Measurements from ENCODE around the gene MCUR1.

MCUR1 gene

GRCh38 chr6:13795041-13795750 lies 19.2 kb downstream of the MCUR1 start:
- 49% methylated on average over 8 of the region's 8 CpGs for WGBS
- H3K4me3 ChIP-seq (ENCODE audit: insufficient read depth in 1 of 2, low read depth in 1 of 2, low read length in 2 of 2), result no peak overlapping the region
- H3K27me3 ChIP-seq (ENCODE audit: control insufficient read depth in 1 of 2, insufficient read depth in 1 of 2, low read length in 2 of 2), result no peaks in the 10 kb centered on the region
- H4K91ac ChIP-seq (ENCODE audit: low read length), result no peak overlapping the region
- no peak overlapping the region for H3K18ac ChIP-seq (ENCODE audit: low read depth in 1 of 2, low read length in 2 of 2)
- H2BK12ac ChIP-seq (ENCODE audit: low read length in 2 of 2), result no peak overlapping the region
- H3K79me1 ChIP-seq (replicated peaks; ENCODE audit: low read length, poor library complexity, severe bottlenecking), result peaks cover 4% of the 10 kb centered on the region
- H2AFZ ChIP-seq (ENCODE audit: low read depth, low read length), result no peak overlapping the region
- peaks cover 2% of the 10 kb centered on the region for H3K4me1 ChIP-seq (ENCODE audit: control insufficient read depth, insufficient read depth, low read depth, low read length)
- H3K9ac ChIP-seq (ENCODE audit: low read length), result peak overlapping the region; percentile 68
- peaks cover 9 to 46% of the 10 kb centered on the region in 2 experiments for H3K36me3 ChIP-seq (ENCODE audit: control insufficient read depth in 1 of 2, insufficient read depth in 2 of 2, low read depth in 1 of 2, low read length in 2 of 2)
- H4K8ac ChIP-seq (ENCODE audit: low read length), result no peak overlapping the region
- H3K4me2 ChIP-seq (ENCODE audit: low read length, poor library complexity, severe bottlenecking), result peak overlapping the region; percentile 16
- H2BK120ac ChIP-seq (ENCODE audit: low read depth, low read length), result no peak overlapping the region
- peak; percentile 80 for DNase-seq
- no peak overlapping the region for H3K23ac ChIP-seq (ENCODE audit: low read length in 2 of 2)
- no peak overlapping the region for H2BK15ac ChIP-seq (ENCODE audit: low read depth, poor library complexity, severe bottlenecking)
- no peak overlapping the region for H2AK5ac ChIP-seq (ENCODE audit: low read length, severe bottlenecking)
- peak overlapping the region; percentile 20 for H3K27ac ChIP-seq (ENCODE audit: low read length, poor library complexity, severe bottlenecking)
- no peak overlapping the region for H3K14ac ChIP-seq (ENCODE audit: low read length in 2 of 2)
- H2BK5ac ChIP-seq (ENCODE audit: low read depth, low read length, poor library complexity, severe bottlenecking), result no peak overlapping the region
- H3K4ac ChIP-seq (ENCODE audit: low read depth in 1 of 2, low read length in 2 of 2), result no peak overlapping the region
- H3K9me3 ChIP-seq (ENCODE audit: control insufficient read depth, low read length), result no peaks in the 10 kb centered on the region

- Histone ChIP-seq H2BK12ac (ENCODE audit: low read length in 2 of 2) (no peak overlapping the region), H3K14ac (ENCODE audit: low read length in 2 of 2) (no peak overlapping the region), H2AK5ac (ENCODE audit: low read length, severe bottlenecking) (no peak overlapping the region), H3K4ac (ENCODE audit: low read depth in 1 of 2, low read length in 2 of 2) (no peak overlapping the region), H3K4me3 (ENCODE audit: insufficient read depth in 1 of 2, low read depth in 1 of 2, low read length in 2 of 2) (no peak overlapping the region), H3K36me3 (ENCODE audit: control insufficient read depth in 1 of 2, insufficient read depth in 2 of 2, low read depth in 1 of 2, low read length in 2 of 2) (peaks cover 8 to 52% of the 10 kb centered on the region in 2 experiments), H2BK15ac (ENCODE audit: low read depth, poor library complexity, severe bottlenecking) (no peak overlapping the region), H2BK5ac (ENCODE audit: low read depth, low read length, poor library complexity, severe bottlenecking) (no peak overlapping the region), H4K91ac (ENCODE audit: low read length) (no peak overlapping the region), H3K79me1 (replicated peaks; ENCODE audit: low read length, poor library complexity, severe bottlenecking) (peaks cover 4% of the 10 kb centered on the region), H3K4me2 (ENCODE audit: low read length, poor library complexity, severe bottlenecking) (no peak overlapping the region), H2AFZ (ENCODE audit: low read depth, low read length) (no peak overlapping the region), H3K27ac (ENCODE audit: low read length, poor library complexity, severe bottlenecking) (no peak overlapping the region), H3K9me3 (ENCODE audit: control insufficient read depth, low read length) (no peaks in the 10 kb centered on the region), H3K27me3 (ENCODE audit: control insufficient read depth in 1 of 2, insufficient read depth in 1 of 2, low read length in 2 of 2) (no peaks in the 10 kb centered on the region), H4K8ac (ENCODE audit: low read length) (no peak overlapping the region), H3K18ac (ENCODE audit: low read depth in 1 of 2, low read length in 2 of 2) (no peak overlapping the region), H3K4me1 (ENCODE audit: control insufficient read depth, insufficient read depth, low read depth, low read length) (peaks cover 2% of the 10 kb centered on the region), H2BK120ac (ENCODE audit: low read depth, low read length) (no peak overlapping the region), H3K23ac (ENCODE audit: low read length in 2 of 2) (no peak overlapping the region), H3K9ac (ENCODE audit: low read length) (peak overlapping the region; percentile 46)
- WGBS, result 52% methylated on average over 3 of the region's 5 CpGs
- peak; percentile 44 for DNase-seq
Observed at GRCh38 chr6:13794184-13794583, 20.2 kb downstream of the MCUR1 start.

DNA sequence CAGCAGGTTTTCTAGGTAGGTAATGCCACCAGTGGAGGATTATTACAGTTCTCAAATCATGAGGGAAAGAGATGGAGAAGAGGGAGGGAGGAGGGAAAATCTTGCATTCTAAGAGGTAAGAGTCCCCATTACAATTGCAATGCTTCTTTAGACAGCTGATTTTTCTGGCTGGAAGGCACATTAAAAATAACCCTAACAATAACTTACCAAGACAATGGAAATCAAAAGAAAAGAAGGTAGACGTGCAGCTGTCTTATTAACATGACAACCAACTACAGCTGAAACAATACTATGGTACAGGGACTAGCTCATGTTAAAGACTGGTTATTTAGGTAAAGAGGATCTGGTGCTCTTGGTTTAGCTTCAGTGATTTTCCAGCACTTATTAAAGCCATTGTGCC lies 24.6 kb downstream of the MCUR1 start:
- Histone ChIP-seq H2BK15ac (ENCODE audit: low read depth, poor library complexity, severe bottlenecking) (no peak overlapping the region), H2BK5ac (ENCODE audit: low read depth, low read length, poor library complexity, severe bottlenecking) (no peak overlapping the region), H2BK120ac (ENCODE audit: low read depth, low read length) (no peak overlapping the region), H3K23ac (ENCODE audit: low read length in 2 of 2) (no peak overlapping the region), H3K4me3 (ENCODE audit: insufficient read depth in 1 of 2, low read depth in 1 of 2, low read length in 2 of 2) (no peak overlapping the region), H2BK12ac (ENCODE audit: low read length in 2 of 2) (no peak overlapping the region), H2AFZ (ENCODE audit: low read depth, low read length) (no peak overlapping the region), H3K36me3 (ENCODE audit: control insufficient read depth in 1 of 2, insufficient read depth in 2 of 2, low read depth in 1 of 2, low read length in 2 of 2) (peaks cover 7 to 47% of the 10 kb centered on the region in 2 experiments), H3K4me1 (ENCODE audit: control insufficient read depth, insufficient read depth, low read depth, low read length) (no peaks in the 10 kb centered on the region), H3K79me1 (replicated peaks; ENCODE audit: low read length, poor library complexity, severe bottlenecking) (no peaks in the 10 kb centered on the region), H3K27me3 (ENCODE audit: control insufficient read depth in 1 of 2, insufficient read depth in 1 of 2, low read length in 2 of 2) (no peaks in the 10 kb centered on the region), H4K8ac (ENCODE audit: low read length) (no peak overlapping the region), H3K14ac (ENCODE audit: low read length in 2 of 2) (no peak overlapping the region), H3K27ac (ENCODE audit: low read length, poor library complexity, severe bottlenecking) (no peak overlapping the region), H3K9ac (ENCODE audit: low read length) (no peak overlapping the region), H4K91ac (ENCODE audit: low read length) (no peak overlapping the region), H3K9me3 (ENCODE audit: control insufficient read depth, low read length) (no peaks in the 10 kb centered on the region), H3K4ac (ENCODE audit: low read depth in 1 of 2, low read length in 2 of 2) (no peak overlapping the region), H2AK5ac (ENCODE audit: low read length, severe bottlenecking) (no peak overlapping the region), H3K4me2 (ENCODE audit: low read length, poor library complexity, severe bottlenecking) (no peak overlapping the region), H3K18ac (ENCODE audit: low read depth in 1 of 2, low read length in 2 of 2) (no peak overlapping the region)
- DNase-seq, result no peak
- no CpG with 5 or more reads among the region's 1 CpG for WGBS

DNA sequence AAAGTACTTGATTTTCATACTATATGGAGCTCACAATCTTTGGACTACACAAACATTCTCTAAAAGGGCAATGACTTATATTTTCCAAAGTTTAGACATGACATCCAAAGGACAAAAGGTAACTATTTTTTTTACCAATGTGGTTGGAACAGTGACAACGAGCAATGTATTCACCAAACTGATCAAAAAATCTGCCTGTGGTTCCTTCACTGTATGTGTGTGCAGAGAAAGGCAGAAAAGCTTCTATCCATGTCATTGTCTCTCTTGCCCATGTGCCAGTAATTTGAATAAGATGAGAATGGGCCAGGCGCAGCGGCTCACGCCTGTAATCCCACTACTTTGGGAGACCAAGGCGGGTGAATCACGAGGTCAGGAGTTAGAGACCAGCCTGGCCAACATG lies 25.5 kb downstream of the MCUR1 start:
- H2BK120ac ChIP-seq (ENCODE audit: low read depth, low read length), result no peak overlapping the region
- no peak overlapping the region for H4K91ac ChIP-seq (ENCODE audit: low read length)
- H3K14ac ChIP-seq (ENCODE audit: low read length in 2 of 2), result no peak overlapping the region
- no peak overlapping the region for H3K23ac ChIP-seq (ENCODE audit: low read length in 2 of 2)
- peaks cover 7 to 45% of the 10 kb centered on the region in 2 experiments for H3K36me3 ChIP-seq (ENCODE audit: control insufficient read depth in 1 of 2, insufficient read depth in 2 of 2, low read depth in 1 of 2, low read length in 2 of 2)
- no peak overlapping the region for H3K4me2 ChIP-seq (ENCODE audit: low read length, poor library complexity, severe bottlenecking)
- DNase-seq, result no peak
- H2BK5ac ChIP-seq (ENCODE audit: low read depth, low read length, poor library complexity, severe bottlenecking), result no peak overlapping the region
- H2BK12ac ChIP-seq (ENCODE audit: low read length in 2 of 2), result no peak overlapping the region
- H3K4me1 ChIP-seq (ENCODE audit: control insufficient read depth, insufficient read depth, low read depth, low read length), result no peaks in the 10 kb centered on the region
- H2AFZ ChIP-seq (ENCODE audit: low read depth, low read length), result no peak overlapping the region
- H3K79me1 ChIP-seq (replicated peaks; ENCODE audit: low read length, poor library complexity, severe bottlenecking), result no peaks in the 10 kb centered on the region
- 98% methylated on average over 6 of the region's 6 CpGs for WGBS
- no peak overlapping the region for H2BK15ac ChIP-seq (ENCODE audit: low read depth, poor library complexity, severe bottlenecking)
- no peak overlapping the region for H3K18ac ChIP-seq (ENCODE audit: low read depth in 1 of 2, low read length in 2 of 2)
- H2AK5ac ChIP-seq (ENCODE audit: low read length, severe bottlenecking), result no peak overlapping the region
- no peak overlapping the region for H4K8ac ChIP-seq (ENCODE audit: low read length)
- no peak overlapping the region for H3K4me3 ChIP-seq (ENCODE audit: insufficient read depth in 1 of 2, low read depth in 1 of 2, low read length in 2 of 2)
- H3K9ac ChIP-seq (ENCODE audit: low read length), result no peak overlapping the region
- H3K4ac ChIP-seq (ENCODE audit: low read depth in 1 of 2, low read length in 2 of 2), result no peak overlapping the region
- H3K27me3 ChIP-seq (ENCODE audit: control insufficient read depth in 1 of 2, insufficient read depth in 1 of 2, low read length in 2 of 2), result no peaks in the 10 kb centered on the region
- no peaks in the 10 kb centered on the region for H3K9me3 ChIP-seq (ENCODE audit: control insufficient read depth, low read length)
- H3K27ac ChIP-seq (ENCODE audit: low read length, poor library complexity, severe bottlenecking), result no peak overlapping the region

All from mesenchymal stem cell (in vitro differentiated cells and primary cell).